HG03095 (cell line): ENCODE measurements around the gene CCDC144A.
A peak's percentile ranks its signal among the peaks of the same experiment; 100 is the strongest.
"Not testable (repeated sequence)": the region's sequence is repeated elsewhere in the genome, so short reads cannot be mapped to it uniquely, and the experiment has no call there.

Experiments used
- ATAC-seq: cut with Tn5 transposase; IDR thresholded peaks from one replicate; pipeline ENCODE4 v1.9.1; 2021; ENCODE audit warnings: moderate library complexity; ENCODE audit not compliant: unreplicated experiment

Gene CCDC144A, protein sequence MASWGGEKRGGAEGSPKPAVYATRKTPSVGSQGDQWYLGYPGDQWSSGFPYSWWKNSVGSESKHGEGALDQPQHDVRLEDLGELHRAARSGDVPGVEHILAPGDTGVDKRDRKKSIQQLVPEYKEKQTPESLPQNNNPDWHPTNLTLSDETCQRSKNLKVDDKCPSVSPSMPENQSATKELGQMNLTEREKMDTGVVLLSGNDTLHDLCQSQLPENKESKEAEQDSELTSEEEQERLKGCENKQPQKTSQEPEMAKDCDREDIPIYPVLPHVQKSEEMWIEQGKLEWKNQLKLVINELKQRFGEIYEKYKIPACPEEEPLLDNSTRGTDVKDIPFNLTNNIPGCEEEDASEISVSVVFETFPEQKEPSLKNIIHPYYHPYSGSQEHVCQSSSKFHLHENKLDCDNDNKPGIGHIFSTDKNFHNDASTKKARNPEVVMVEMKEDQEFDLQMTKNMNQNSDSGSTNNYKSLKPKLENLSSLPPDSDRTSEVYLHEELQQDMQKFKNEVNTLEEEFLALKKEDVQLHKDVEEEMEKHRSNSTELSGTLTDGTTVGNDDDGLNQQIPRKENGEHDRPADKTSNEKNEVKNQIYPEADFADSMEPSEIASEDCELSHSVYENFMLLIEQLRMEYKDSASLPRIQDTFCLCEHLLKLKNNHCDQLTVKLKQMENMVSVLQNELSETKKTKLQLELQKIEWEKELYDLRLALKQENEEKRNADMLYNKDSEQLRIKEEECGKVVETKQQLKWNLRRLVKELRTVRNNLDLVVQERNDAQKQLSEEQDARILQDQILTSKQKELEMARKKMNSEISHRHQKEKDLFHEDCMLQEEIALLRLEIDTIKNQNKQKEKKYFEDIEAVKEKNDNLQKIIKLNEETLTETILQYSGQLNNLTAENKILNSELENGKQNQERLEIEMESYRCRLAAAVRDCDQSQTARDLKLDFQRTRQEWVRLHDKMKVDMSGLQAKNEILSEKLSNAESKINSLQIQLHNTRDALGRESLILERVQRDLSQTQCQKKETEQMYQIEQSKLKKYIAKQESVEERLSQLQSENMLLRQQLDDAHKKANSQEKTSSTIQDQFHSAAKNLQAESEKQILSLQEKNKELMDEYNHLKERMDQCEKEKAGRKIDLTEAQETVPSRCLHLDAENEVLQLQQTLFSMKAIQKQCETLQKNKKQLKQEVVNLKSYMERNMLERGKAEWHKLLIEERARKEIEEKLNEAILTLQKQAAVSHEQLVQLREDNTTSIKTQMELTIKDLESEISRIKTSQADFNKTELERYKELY (N-terminal part only)

DNA sequence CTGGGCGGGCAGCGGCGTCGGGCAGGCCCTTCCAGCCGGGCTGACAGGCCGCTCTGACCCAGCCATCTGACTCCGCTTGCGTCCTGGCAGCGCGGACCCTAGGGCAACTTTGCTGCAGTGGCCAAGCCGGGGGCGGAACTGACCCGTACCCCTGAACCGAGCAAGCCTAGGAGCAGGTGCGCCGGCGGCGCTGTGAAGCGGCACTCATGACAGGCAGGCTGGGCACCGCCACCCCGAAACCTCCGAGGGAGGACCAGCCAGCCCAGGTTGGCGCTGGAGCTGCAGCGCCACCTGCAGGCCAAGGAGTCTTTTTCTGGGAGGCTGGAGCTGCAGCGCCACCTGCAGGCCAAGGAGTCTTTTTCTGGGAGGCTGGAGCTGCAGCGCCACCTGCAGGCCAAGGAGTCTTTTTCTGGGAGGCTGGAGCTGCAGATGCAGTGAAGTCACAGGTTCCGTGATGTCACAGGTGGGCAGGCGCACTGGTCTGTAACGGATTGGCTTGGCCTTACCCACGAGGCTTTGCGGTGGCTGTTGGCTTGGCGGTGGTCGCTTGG is at the start of gene CCDC144A:
Gene CCDC144A (plus strand): TSS at position 511 of the 551 bp plus-strand sequence. CDS start 160 bp downstream, outside the sequence.
- ATAC-seq = not testable (repeated sequence)

DNA sequence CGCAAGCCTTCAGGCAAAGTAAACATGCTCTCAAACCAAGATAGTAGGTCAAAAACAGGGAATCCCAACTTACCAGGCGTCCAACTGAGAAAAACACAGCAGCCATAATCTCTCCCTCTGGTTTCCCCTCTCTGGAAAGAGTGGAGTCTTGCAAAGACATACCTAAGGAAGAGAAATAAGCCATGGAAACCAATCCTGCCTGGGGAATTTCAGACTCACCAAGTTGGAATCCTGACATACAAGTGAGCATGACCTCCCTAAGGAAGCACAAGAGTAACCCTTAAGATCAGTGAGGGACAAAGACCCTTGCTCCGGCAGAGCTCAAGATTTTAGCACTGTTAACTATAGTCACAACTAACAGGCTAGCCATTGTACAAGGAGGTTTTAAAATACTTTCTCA is 40.5 kb upstream of the CCDC144A start:
- ATAC-seq = no peak

DNA sequence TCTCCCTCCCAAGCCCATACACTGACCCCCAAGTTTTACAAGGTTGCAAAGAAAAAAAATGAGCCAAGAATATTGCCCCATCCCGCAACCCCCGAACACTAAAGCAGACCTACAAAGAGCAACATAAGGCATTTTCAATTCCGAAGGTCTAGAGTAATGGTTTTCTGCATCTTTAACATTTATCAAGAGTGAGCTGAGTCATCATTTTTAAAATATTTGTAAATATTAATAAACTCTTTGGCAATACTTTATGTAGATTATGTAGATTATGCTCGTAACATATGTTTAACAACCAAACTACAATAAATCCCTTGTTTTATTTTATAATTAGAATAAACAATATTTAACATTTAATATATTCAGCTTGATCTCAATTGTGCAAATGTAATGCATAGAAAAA is 37.8 kb upstream of the CCDC144A start:
- ATAC-seq = no peak

DNA sequence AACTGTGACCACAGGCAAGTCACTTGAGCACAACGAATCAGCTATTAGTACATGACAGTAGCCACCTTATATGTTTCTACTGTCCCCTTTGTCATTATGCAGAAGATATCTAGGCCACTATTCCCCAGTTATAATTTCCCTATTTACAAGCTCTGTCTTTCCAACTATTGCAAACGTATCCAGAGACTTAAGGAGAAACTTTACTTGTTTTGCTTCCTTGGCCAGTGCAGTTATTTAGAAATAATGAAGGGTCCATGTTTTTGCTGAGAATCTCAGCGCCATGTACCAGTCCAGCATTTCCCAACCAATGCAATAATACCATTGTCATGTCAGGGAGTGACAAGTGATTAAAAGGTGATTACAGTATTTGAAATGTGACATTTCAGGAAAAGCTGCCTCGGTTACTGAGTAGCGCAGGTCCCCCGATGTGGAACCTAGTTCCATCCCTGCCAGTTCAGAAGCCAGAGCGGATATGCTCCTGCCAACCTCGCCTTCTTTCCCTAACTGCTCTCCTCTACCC is 37.1 kb upstream of the CCDC144A start:
- ATAC-seq = no peak

DNA sequence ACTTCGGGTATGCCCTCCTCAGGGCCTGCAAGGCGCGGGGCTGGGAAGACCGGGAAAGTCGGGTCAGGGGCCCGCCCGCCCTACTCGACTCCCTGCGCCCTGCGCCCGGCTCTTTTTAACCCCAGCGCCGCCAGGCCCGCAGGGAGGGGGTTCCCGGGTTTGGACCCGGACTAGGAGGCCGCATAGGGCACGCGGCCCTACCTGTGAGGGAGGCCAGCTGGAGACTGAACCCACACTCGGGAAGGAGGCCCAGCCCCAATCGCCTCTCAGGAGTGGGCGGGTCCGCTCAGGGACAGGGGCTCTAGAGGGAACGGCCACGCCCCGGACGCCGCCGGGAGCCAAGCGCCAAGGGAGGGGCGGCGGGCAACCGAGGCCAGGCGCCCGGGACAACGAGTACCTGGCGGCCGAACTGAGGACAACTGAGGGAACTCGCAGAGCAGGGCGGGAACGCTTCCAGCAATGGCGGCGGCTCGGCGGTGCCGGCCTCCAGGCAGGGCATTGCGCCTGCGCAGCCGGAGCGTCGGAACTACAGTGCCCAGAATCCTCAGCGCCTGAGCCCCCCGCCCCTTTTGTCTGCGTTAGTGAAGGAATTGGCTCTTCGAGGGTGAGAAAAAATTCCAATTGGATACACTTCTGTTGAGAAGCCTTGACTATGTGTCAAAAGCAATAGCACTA is 36.5 kb upstream of the CCDC144A start, which contains the start of gene ZNF624:
Gene ZNF624 (minus strand): TSS at position 484 of the 675 bp plus-strand sequence.
- ATAC-seq = peak; percentile 91

DNA sequence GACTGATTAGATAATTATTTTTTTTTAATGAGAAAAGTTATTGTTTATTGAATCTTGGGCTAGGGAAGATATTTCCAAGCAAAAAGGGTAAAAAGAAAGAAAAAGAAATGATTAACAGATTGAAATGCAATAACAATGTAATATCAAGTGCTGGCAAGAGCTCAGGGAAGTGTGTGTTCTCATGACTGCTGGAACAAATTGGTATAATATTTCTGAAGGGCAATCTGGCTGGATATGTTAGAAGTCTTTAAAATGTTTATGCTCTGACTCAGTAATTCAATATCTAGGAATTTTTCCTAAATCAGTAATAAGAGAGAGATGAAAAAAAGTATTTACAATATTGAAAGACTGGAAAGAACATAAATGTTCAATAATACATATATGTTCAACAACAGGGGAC is 28.8 kb upstream of the CCDC144A start:
- ATAC-seq = no peak

DNA sequence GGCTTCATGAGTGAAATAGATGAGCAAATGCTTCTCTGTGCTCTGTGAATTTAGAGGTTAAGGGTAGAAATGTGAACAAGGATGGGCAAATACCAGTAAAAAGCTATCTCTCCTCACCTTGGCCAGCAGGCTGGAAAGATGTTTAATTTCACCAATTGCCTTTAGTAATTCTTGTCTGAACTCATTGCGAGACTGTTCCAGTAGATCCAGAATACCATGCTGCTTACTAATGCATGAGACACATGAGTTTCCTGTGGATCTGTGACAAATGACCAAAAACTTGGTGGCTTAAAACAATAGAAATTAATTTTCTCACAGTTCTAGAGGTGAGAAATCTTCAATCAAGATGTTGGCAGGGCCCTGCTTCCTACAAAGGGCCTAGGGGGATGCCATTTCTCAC is 27.1 kb upstream of the CCDC144A start:
- no peak for ATAC-seq

DNA sequence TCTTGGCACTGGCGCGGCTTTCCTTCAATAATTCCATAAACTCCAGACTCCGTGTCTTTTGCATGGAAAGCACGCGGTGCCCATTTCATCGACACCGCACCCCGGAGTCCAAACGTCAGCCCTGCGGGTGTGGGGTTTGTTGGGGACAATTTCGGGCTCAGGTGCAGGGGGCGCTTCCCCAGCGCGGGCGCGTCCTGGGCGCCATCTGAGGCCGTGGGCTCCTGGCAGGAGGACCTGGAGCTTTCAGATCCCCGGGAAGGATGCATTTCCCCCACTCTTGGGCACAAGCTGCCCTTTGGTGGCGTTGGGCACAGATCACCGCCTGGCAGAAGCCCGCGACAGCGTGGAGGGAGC is 23.5 kb upstream of the CCDC144A start:
- not testable (repeated sequence) for ATAC-seq

DNA sequence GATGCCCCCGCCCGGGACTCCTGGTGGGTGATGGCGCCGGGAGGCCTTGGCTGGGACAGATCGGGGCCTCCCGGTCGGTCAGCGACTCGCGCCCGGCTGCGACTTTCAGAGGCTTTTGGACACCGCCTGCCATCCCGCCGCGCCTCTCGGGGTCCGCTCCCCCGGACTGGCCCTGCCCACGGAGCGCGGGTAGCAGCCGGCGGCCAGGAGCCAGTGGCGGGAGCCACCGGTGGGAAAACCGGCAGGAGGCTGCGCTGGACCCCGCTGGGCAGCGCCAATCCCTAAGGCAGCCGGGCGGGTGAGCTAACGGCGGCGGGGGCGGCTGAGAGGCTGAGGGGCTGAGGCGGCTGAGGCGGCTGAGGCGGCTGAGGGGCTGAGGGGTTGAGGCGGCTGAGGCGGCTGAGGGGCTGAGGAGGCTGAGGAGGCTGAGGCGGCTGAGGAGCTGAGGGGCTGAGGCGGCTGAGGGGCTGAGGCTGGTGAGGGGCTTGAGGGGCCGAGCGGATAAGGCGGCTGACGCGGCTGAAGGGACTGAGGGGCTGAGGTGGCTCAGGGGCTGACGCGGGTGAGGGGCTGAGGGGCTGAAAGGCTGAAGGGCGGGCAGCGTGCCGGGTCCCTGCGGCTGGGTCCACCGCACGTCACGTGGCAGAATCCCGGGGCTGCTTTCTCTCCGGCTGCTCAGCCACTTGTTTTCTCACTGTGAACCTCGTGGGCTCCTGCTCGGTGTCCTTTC is 23.0 kb upstream of the CCDC144A start:
- not testable (repeated sequence) for ATAC-seq

DNA sequence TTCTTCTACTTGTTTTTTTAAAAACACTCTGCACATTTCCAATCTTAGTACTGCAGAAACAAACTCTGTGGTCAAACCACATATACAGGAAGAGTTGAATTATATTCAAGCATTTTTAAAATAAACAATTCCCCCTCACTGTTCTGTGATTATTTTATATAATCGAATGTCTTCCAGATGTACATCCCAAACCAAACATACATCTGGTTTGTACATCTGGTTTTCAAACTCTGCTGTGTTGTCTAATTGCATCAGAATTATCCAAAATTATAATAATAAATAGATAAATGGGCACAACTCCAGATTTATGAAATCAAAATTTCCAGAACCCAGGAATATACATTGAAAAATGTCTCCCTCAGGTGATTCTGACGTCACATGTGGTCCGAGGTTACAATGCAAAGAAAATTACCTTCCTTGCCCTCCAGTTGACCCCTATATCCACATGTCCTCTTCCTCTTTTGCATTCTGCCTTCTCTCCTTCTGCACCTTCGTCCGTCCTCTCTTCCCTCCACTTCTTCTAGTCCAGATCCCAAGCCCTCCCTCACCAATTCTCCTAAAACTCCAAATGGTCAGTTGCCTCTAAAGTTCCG is 13.3 kb upstream of the CCDC144A start:
- no peak for ATAC-seq

DNA sequence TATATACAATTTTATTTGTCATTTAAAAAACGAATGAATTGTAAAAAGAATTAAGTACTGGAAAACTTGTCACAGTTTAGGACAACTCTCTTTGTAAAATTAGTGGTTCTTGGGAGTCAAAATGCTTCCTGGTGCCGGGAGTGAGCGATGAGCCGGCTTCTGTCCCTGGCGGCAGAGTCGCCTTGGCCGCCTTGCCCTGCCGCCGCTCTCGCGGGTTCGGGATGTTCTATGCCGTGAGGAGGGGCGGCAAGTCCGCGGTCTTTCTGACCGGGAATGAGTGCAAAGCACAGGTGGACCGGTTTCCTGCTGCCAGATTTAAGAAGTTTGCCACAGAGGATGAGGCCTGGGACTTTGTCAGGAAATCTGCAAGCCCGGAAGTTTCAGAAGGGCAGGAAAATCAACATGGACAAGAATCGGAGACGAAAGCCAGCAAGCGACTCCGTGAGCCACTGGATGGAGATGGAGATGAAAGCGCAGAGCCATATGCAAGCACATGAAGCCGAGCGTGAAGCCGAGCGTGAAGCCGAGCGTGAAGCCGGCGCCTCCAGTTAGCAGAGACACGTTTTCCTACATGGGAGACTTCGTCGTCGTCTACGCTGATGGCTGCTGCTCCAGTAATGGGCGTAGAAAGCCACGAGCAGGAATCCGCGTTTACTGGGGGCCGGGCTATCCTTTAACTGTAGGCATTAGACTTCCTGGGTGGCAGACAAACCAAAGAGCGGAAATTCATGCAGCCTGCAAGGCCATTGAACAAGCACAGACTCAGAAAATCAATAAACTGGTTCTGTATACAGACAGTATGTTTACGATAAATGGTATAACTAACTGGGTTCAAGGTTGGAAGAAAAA is 6.5 kb upstream of the CCDC144A start:
- ATAC-seq = not testable (repeated sequence)

DNA sequence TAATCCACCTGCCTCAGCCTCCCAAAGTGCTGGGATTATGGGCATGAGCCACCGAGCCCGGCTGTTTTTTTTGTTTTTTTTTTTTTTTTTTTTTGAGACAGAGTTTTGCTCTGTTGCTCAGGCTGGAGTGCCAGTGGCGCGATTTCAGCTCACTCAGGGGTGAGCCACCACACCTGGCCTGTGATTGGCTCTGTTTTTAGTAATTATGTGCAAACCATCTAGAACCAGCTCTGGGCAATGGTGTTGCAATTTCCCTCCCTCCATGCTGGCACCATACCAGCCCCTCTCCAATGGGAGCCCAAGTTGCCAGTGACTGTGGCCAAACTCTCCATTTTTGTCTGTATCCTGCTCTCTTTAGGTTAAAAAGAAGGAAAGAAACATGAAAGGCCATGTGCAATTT is 4.0 kb upstream of the CCDC144A start:
- ATAC-seq = not testable (repeated sequence)

DNA sequence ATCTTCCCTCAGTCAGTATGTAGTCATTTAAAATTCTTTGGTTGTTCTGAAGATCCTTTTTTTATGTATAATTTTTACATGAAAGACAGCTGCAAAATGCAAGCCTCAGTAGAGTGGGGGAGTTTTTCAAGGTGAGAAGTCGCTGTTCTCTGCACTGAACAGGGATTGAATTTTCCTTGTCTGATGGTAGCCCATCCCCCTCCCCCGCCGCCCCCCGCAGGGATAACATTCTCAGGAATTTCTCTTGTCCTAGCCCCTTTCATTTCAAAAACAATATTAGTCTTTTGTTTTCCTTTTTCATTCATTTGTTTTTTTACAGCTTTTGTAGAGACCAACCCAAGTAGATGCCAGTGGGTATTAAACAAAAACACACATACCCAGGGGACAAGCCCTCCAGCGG is 2.9 kb upstream of the CCDC144A start:
- not testable (repeated sequence) for ATAC-seq

DNA sequence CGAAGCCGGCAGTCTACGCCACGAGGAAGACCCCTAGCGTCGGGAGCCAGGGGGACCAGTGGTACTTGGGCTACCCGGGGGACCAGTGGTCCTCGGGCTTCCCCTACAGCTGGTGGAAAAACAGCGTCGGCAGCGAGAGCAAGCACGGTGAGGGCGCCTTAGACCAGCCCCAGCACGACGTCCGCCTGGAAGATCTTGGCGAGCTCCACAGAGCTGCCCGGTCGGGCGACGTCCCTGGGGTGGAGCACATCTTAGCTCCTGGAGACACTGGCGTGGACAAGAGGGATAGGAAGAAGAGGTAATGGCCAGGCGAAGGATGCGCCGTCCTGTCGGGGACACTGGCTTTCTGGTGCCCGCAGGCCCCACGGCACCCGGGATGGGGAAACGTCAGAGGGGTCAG is 406 bp downstream of the CCDC144A start:
- ATAC-seq = not testable (repeated sequence)

DNA sequence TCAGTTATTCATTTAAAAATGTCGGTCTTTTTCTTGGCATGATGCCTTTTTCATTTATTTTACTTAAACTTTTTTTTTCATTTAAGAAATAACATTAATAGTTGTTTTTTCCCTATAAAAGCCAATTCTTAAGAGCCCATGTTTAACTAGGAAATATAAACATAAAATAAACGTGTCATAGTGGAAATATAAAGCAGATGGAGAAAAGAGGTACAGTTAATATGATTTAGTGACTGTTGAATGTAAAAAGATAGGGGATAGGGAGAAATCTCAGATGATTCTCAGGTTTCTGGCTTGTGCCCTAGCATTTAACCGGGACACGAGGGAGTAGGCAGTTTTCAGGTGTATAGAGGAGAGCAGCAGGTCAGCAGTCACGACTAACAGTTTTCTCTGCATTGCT is 7.6 kb downstream of the CCDC144A start:
- not testable (repeated sequence) for ATAC-seq

DNA sequence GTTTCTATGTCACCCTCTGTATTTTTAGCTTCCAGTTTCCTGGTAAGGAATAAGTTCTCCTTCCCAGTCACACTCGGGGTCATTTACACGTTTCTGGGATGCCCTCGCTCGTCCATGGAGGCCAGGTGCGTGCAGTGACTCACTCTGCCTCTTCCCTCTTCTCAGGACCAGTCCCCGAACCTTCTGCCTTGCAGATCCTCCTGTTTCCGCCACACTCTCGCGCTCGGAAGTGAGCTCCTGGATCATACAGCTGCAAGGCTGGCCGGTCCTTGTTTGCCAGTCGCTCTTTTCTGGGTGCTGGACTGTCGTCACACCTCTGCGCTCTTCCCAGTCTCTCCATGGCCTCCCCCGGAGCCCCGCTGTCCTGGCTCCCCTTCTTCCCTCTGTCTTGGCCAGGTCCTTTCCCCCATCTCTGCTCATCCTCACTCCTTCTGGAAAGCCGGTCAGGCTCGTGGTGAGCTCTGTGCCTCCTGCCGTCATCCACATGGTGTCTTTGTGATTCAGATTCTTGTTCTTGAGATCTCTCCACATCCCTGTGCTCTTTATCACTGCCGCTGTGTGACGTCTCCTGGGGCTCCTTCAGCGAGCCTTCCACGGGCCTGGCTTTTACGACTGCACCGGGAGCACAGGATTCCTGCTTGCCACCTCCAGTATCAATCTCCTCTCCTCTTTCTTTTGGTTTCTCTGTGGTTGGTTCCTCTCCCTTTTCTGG is 55.6 kb downstream of the CCDC144A start:
- not testable (repeated sequence) for ATAC-seq

DNA sequence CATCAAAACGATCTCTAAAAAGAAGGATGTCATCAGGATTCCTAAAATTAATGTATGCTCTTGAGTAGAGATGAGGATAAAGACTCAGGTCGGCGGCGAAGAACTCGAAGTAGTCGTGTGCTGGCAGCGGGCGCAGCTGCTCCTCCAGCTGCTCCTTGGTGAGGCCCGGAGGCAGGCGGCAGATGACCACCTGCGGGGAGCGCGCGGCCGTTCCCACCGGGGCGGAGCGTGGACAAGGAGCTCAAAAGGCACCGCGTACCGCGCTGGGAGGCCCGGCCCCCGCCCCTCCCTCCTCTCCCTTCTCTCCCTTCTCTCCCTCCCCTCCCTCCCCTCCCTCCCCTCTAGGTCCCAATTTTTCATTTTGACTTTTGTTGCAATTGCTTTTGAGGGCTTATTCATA is 56.5 kb downstream of the CCDC144A start:
- ATAC-seq = not testable (repeated sequence)
